Measurements from ENCODE around the gene STPG4. TPM values are rescaled to one million over a fixed set of nuclear protein-coding genes. Genes with fewer than 3 reads are reported as not detected.

STPG4 gene
- total RNA-seq, 1 experiment from 2014 or later: 10.6 TPM

DNA sequence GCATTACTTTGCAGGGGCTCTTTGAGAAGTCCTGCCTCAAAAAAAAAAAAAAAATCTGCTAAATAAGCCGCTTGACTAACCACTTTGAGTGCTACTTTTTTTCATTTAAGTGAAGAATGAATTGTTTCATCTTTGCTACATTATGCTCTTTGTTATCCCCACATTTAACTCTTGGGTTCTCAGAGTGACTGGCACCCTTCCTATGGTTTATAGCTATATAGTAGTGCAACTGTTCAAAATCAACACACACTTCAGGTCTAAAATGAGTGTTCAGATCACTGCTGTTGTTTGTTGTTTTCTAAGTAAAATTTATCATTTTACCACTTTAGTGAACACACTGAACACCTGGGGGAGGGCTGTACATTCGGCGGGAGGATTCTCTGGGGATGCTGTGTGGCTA is 13.6 kb downstream of the STPG4 start:
- H3K27me3 ChIP-seq (ENCODE audit: insufficient read depth, low read length): no peaks in the 10 kb centered on the region
- ChIA-PET RAD21 (ENCODE audit: low non-redundant PET in 1 of 2, low total read pairs in 2 of 2, uncharacterized antibody in 2 of 2, unreplicated experiment in 2 of 2) (no interaction called here), CTCF (no interaction called here), POLR2A (no interaction called here)
- H3K27ac ChIP-seq (ENCODE audit: low read depth, low read length): no peak overlapping the region
- DNase-seq (ENCODE audit: low read depth, low spot score) (no peak), ATAC-seq (no peak)
- H3K36me3 ChIP-seq (ENCODE audit: control insufficient read depth in 1 of 2, insufficient read depth in 2 of 2, low read length in 2 of 2): no peaks in the 10 kb centered on the region
- intact Hi-C loops (cut with micrococcal nuclease): no loop called here
- H2AFZ ChIP-seq (ENCODE audit: low read depth, low read length, poor library complexity, severe bottlenecking): no peak overlapping the region
- no peaks in the 10 kb centered on the region for H3K9me3 ChIP-seq (ENCODE audit: control insufficient read depth in 1 of 2, insufficient read depth in 1 of 2, low read depth in 1 of 2, low read length in 2 of 2)
- no peaks in the 10 kb centered on the region for H3K9me2 ChIP-seq (ENCODE audit: insufficient read depth)
- peaks cover 0 to 11% of the 10 kb centered on the region in 2 experiments; a peak in 1 of 4 replicates for H3K4me1 ChIP-seq (ENCODE audit: control insufficient read depth in 1 of 2, insufficient read depth in 2 of 2, low read length in 2 of 2)
- no peak overlapping the region for H3K4me3 ChIP-seq (replicated peaks in 1 of 2; ENCODE audit: low read depth in 1 of 2, low read length in 2 of 2)
- no peak overlapping the region for H3K9ac ChIP-seq (ENCODE audit: low read length)
- H3K4me2 ChIP-seq (ENCODE audit: low read length): no peak overlapping the region
- no peaks in the 10 kb centered on the region for H3K79me2 ChIP-seq (ENCODE audit: insufficient read depth, low read length)
- TF ChIP-seq JUND (IDR thresholded peaks at IDR 0.05): no peak
- no peak for TF ChIP-seq SP1 (IDR thresholded peaks at IDR 0.05; ENCODE audit: low read depth)
- TF ChIP-seq, protein P1, sequence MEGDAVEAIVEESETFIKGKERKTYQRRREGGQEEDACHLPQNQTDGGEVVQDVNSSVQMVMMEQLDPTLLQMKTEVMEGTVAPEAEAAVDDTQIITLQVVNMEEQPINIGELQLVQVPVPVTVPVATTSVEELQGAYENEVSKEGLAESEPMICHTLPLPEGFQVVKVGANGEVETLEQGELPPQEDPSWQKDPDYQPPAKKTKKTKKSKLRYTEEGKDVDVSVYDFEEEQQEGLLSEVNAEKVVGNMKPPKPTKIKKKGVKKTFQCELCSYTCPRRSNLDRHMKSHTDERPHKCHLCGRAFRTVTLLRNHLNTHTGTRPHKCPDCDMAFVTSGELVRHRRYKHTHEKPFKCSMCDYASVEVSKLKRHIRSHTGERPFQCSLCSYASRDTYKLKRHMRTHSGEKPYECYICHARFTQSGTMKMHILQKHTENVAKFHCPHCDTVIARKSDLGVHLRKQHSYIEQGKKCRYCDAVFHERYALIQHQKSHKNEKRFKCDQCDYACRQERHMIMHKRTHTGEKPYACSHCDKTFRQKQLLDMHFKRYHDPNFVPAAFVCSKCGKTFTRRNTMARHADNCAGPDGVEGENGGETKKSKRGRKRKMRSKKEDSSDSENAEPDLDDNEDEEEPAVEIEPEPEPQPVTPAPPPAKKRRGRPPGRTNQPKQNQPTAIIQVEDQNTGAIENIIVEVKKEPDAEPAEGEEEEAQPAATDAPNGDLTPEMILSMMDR (IDR thresholded peaks at IDR 0.05 in 2 of 3, conservative IDR thresholded peaks at IDR 0.05 in 1 of 3; ENCODE audit: borderline replicate concordance in 1 of 3, insufficient read depth in 1 of 3, low read depth in 2 of 3, low read length in 2 of 3): no peak
- TF ChIP-seq SIN3A (IDR thresholded peaks at IDR 0.05; ENCODE audit: low read depth): no peak
- TF ChIP-seq FOSL1 (IDR thresholded peaks at IDR 0.05; ENCODE audit: low read depth): no peak
- TF ChIP-seq EGR1 (IDR thresholded peaks at IDR 0.05; ENCODE audit: low read depth): no peak
- TF ChIP-seq, protein P2, sequence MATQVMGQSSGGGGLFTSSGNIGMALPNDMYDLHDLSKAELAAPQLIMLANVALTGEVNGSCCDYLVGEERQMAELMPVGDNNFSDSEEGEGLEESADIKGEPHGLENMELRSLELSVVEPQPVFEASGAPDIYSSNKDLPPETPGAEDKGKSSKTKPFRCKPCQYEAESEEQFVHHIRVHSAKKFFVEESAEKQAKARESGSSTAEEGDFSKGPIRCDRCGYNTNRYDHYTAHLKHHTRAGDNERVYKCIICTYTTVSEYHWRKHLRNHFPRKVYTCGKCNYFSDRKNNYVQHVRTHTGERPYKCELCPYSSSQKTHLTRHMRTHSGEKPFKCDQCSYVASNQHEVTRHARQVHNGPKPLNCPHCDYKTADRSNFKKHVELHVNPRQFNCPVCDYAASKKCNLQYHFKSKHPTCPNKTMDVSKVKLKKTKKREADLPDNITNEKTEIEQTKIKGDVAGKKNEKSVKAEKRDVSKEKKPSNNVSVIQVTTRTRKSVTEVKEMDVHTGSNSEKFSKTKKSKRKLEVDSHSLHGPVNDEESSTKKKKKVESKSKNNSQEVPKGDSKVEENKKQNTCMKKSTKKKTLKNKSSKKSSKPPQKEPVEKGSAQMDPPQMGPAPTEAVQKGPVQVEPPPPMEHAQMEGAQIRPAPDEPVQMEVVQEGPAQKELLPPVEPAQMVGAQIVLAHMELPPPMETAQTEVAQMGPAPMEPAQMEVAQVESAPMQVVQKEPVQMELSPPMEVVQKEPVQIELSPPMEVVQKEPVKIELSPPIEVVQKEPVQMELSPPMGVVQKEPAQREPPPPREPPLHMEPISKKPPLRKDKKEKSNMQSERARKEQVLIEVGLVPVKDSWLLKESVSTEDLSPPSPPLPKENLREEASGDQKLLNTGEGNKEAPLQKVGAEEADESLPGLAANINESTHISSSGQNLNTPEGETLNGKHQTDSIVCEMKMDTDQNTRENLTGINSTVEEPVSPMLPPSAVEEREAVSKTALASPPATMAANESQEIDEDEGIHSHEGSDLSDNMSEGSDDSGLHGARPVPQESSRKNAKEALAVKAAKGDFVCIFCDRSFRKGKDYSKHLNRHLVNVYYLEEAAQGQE (IDR thresholded peaks at IDR 0.05; ENCODE audit: low read depth): no peak
- TF ChIP-seq YY1 (IDR thresholded peaks at IDR 0.05; ENCODE audit: extremely low read depth, insufficient replicate concordance, low read depth, low read length): no peak
- TF ChIP-seq, protein P3, sequence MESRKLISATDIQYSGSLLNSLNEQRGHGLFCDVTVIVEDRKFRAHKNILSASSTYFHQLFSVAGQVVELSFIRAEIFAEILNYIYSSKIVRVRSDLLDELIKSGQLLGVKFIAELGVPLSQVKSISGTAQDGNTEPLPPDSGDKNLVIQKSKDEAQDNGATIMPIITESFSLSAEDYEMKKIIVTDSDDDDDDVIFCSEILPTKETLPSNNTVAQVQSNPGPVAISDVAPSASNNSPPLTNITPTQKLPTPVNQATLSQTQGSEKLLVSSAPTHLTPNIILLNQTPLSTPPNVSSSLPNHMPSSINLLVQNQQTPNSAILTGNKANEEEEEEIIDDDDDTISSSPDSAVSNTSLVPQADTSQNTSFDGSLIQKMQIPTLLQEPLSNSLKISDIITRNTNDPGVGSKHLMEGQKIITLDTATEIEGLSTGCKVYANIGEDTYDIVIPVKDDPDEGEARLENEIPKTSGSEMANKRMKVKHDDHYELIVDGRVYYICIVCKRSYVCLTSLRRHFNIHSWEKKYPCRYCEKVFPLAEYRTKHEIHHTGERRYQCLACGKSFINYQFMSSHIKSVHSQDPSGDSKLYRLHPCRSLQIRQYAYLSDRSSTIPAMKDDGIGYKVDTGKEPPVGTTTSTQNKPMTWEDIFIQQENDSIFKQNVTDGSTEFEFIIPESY (IDR thresholded peaks at IDR 0.05; ENCODE audit: extremely low read depth, insufficient replicate concordance, low read length): no peak
- TF ChIP-seq EZH2phosphoT487 (IDR thresholded peaks at IDR 0.05; ENCODE audit: borderline replicate concordance): no peak
- no peak for TF ChIP-seq RAD21 (IDR thresholded peaks at IDR 0.05; ENCODE audit: low read depth)
- BruUV-seq (replicated peaks): no TSS peak
- H4K20me1 ChIP-seq (ENCODE audit: insufficient read depth): no peaks in the 10 kb centered on the region
